ENCODE results near the gene GPAT3. TPM values are rescaled to one million over a fixed set of nuclear protein-coding genes. Genes with fewer than 3 reads are reported as not detected.

GPAT3 gene
- total RNA-seq, 1 experiment from 2014 or later = 15.1 TPM

DNA sequence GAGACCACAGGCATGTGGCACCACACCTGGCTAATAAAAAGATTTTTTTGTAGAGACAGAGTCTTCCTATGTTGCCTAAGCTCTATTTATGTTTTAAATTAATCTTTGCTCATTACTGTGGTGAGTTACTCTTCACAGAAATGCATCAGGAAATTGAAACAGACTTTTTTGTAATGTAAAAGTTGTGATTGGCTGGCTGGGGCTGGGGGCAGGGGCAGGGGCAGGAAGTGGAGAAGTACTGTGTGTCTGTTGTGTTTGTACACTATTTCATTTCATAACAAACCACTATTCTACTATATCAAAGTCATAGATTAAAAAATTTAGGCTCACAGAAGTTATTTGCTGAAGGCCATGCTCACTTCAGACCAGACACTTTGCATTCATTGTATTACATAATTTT lies 31.9 kb upstream of the GPAT3 start:
- no peak for TF ChIP-seq SIN3A (IDR thresholded peaks at IDR 0.05; ENCODE audit: borderline replicate concordance, insufficient read depth, low read depth, low read length)
- TF ChIP-seq, protein P1, sequence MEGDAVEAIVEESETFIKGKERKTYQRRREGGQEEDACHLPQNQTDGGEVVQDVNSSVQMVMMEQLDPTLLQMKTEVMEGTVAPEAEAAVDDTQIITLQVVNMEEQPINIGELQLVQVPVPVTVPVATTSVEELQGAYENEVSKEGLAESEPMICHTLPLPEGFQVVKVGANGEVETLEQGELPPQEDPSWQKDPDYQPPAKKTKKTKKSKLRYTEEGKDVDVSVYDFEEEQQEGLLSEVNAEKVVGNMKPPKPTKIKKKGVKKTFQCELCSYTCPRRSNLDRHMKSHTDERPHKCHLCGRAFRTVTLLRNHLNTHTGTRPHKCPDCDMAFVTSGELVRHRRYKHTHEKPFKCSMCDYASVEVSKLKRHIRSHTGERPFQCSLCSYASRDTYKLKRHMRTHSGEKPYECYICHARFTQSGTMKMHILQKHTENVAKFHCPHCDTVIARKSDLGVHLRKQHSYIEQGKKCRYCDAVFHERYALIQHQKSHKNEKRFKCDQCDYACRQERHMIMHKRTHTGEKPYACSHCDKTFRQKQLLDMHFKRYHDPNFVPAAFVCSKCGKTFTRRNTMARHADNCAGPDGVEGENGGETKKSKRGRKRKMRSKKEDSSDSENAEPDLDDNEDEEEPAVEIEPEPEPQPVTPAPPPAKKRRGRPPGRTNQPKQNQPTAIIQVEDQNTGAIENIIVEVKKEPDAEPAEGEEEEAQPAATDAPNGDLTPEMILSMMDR (IDR thresholded peaks at IDR 0.05) = no peak
- TF ChIP-seq POLR2AphosphoS5 (IDR thresholded peaks at IDR 0.05; ENCODE audit: low read depth, low read length) = no peak
- TF ChIP-seq, protein P2, sequence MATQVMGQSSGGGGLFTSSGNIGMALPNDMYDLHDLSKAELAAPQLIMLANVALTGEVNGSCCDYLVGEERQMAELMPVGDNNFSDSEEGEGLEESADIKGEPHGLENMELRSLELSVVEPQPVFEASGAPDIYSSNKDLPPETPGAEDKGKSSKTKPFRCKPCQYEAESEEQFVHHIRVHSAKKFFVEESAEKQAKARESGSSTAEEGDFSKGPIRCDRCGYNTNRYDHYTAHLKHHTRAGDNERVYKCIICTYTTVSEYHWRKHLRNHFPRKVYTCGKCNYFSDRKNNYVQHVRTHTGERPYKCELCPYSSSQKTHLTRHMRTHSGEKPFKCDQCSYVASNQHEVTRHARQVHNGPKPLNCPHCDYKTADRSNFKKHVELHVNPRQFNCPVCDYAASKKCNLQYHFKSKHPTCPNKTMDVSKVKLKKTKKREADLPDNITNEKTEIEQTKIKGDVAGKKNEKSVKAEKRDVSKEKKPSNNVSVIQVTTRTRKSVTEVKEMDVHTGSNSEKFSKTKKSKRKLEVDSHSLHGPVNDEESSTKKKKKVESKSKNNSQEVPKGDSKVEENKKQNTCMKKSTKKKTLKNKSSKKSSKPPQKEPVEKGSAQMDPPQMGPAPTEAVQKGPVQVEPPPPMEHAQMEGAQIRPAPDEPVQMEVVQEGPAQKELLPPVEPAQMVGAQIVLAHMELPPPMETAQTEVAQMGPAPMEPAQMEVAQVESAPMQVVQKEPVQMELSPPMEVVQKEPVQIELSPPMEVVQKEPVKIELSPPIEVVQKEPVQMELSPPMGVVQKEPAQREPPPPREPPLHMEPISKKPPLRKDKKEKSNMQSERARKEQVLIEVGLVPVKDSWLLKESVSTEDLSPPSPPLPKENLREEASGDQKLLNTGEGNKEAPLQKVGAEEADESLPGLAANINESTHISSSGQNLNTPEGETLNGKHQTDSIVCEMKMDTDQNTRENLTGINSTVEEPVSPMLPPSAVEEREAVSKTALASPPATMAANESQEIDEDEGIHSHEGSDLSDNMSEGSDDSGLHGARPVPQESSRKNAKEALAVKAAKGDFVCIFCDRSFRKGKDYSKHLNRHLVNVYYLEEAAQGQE (IDR thresholded peaks at IDR 0.05; ENCODE audit: insufficient read depth in 1 of 2, low read depth in 2 of 2, low read length in 1 of 2) = no peak
- no peak for TF ChIP-seq TCF7L2 (IDR thresholded peaks at IDR 0.05; ENCODE audit: low read depth, low read length)
- no peak for ATAC-seq
- in situ Hi-C loops (cut with HindIII; ENCODE audit: low pct_unique_long_range_greater_than_20kb, low sequenced_read_pairs) = no loop called here
- Histone ChIP-seq H3K9me3 (ENCODE audit: control insufficient read depth, insufficient read depth, low read depth, low read length) (no peaks in the 10 kb centered on the region), H3K4me3 (ENCODE audit: low read depth in 2 of 2, low read length in 2 of 2) (no peak overlapping the region), H3K4me1 (ENCODE audit: control insufficient read depth, insufficient read depth, low read length) (no peaks in the 10 kb centered on the region), H3K27me3 (ENCODE audit: control insufficient read depth, insufficient read depth, low read length) (no peaks in the 10 kb centered on the region), H3K36me3 (ENCODE audit: control insufficient read depth, insufficient read depth, low read length) (no peaks in the 10 kb centered on the region), H3K27ac (ENCODE audit: low read length) (no peak overlapping the region)
- POLR2A ChIA-PET = no interaction called here
- intact Hi-C loops (cut with micrococcal nuclease; ENCODE audit: unreplicated experiment) = no loop called here
- DNase-seq (ENCODE audit: low read depth, low spot score) = no peak
- CTCF ChIA-PET = no interaction called here
- no TSS peak for BruUV-seq (replicated peaks)

DNA sequence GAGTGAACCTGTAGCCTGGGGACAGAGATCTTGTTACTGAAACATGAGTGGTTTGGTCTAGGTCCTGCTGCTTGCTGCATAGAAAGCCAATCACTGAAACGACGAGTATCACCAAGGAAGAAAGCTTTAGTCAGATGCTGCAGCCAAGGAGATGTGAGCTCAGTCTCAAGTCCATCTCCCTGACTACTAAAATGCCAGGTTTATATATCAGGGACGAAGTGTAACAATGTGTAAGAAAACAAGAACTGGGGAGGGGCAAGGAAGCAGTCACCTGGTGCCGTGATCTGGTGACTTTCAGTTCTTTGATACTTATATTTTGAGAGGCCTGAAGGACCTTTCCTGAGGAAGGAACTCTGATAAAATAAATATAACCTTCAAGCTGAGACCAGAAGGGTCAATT lies 31.4 kb upstream of the GPAT3 start:
- Histone ChIP-seq H3K36me3 (ENCODE audit: control insufficient read depth, insufficient read depth, low read length) (no peaks in the 10 kb centered on the region), H3K4me1 (ENCODE audit: control insufficient read depth, insufficient read depth, low read length) (no peaks in the 10 kb centered on the region), H3K9me3 (ENCODE audit: control insufficient read depth, insufficient read depth, low read depth, low read length) (no peaks in the 10 kb centered on the region), H3K27ac (ENCODE audit: low read length) (no peak overlapping the region), H3K4me3 (ENCODE audit: low read depth in 2 of 2, low read length in 2 of 2) (no peak overlapping the region), H3K27me3 (ENCODE audit: control insufficient read depth, insufficient read depth, low read length) (no peaks in the 10 kb centered on the region)
- TF ChIP-seq SIN3A (IDR thresholded peaks at IDR 0.05; ENCODE audit: borderline replicate concordance, insufficient read depth, low read depth, low read length) = no peak
- TF ChIP-seq POLR2AphosphoS5 (IDR thresholded peaks at IDR 0.05; ENCODE audit: low read depth, low read length) = no peak
- no peak for TF ChIP-seq TCF7L2 (IDR thresholded peaks at IDR 0.05; ENCODE audit: low read depth, low read length)
- TF ChIP-seq, protein P2 (IDR thresholded peaks at IDR 0.05; ENCODE audit: insufficient read depth in 1 of 2, low read depth in 2 of 2, low read length in 1 of 2) = no peak
- TF ChIP-seq, protein P1 (IDR thresholded peaks at IDR 0.05) = no peak
- ATAC-seq (no peak), DNase-seq (ENCODE audit: low read depth, low spot score) (no peak)
- in situ Hi-C loops (cut with HindIII; ENCODE audit: low pct_unique_long_range_greater_than_20kb, low sequenced_read_pairs) = no loop called here
- ChIA-PET CTCF (no interaction called here), POLR2A (no interaction called here)
- no TSS peak for BruUV-seq (replicated peaks)
- intact Hi-C loops (cut with micrococcal nuclease; ENCODE audit: unreplicated experiment) = no loop called here

Data from Panc1 (cell line).